OCI-LY7 (cell line): Measurements from ENCODE around the gene NMT1. TPM values are rescaled to one million over a fixed set of nuclear protein-coding genes. Genes with fewer than 3 reads are reported as not detected.

Experiments
- BruUV-seq: library from RNA; stranded (reverse); fragments of 400-500 nt; replicated peaks from 2 replicates; lab custom pipeline; 2021; lab: Mats Ljungman, UMichigan
- CTCF ChIA-PET: fragments of 300-600 bp; sonication (Branson Sonifier 250); formaldehyde crosslinking; loops from one replicate; lab custom pipeline; 2022; ENCODE audit warnings: antibody characterized with exemption; ENCODE audit not compliant: unreplicated experiment; lab: Charles Lee
- POLR2A ChIA-PET: fragments of 300-600 bp; sonication (Branson Sonifier 250); formaldehyde crosslinking; loops from one replicate; lab custom pipeline; 2022; ENCODE audit warnings: antibody characterized with exemption; lab: Charles Lee
- DNase-seq: peaks from one replicate; pipeline ENCODE4 v3.0.0-alpha.2; 2015; ENCODE audit warnings: low spot score
- H2AFZ ChIP-seq: fragments of 200-600 bp; sonication (generic), shearing (Covaris generic); 2 replicates; pipeline ENCODE4 v1.6.1; 2014; ENCODE audit warnings: mild to moderate bottlenecking, antibody characterized with exemption, low read length, moderate library complexity
- H3K27ac ChIP-seq: fragments of 200-600 bp; sonication (generic); 2 replicates; pipeline ENCODE4 v1.5.1; 2014; ENCODE audit warnings: mixed run types, low read depth, mild to moderate bottlenecking, moderate library complexity, low read length, inconsistent platforms; ENCODE audit not compliant: poor library complexity, severe bottlenecking
- H3K36me3 ChIP-seq: fragments of 200-600 bp; sonication (generic); 2 replicates; pipeline ENCODE4 v1.6.1; 2014; ENCODE audit warnings: mild to moderate bottlenecking, antibody characterized with exemption, low read length, moderate library complexity, mixed read lengths; ENCODE audit not compliant: insufficient read depth
- H3K4me1 ChIP-seq: fragments of 200-600 bp; sonication (generic); 2 replicates; pipeline ENCODE4 v1.5.1; 2014; ENCODE audit warnings: mild to moderate bottlenecking, low read length; ENCODE audit not compliant: insufficient read depth, poor library complexity, severe bottlenecking
- H3K4me2 ChIP-seq: fragments of 200-600 bp; sonication (generic); 2 replicates; pipeline ENCODE4 v1.6.1; 2014; ENCODE audit warnings: mild to moderate bottlenecking, low read length
- H3K4me3 ChIP-seq: fragments of 200-600 bp; sonication (generic); 2 replicates; pipeline ENCODE4 v1.5.1; 2014; ENCODE audit warnings: mild to moderate bottlenecking, low read depth, low read length; ENCODE audit not compliant: poor library complexity, severe bottlenecking
- H3K79me2 ChIP-seq: fragments of 200-600 bp; sonication (generic); 2 replicates; pipeline ENCODE4 v1.6.1; 2016; ENCODE audit warnings: low read depth, mild to moderate bottlenecking, low read length, moderate library complexity, mixed read lengths; ENCODE audit not compliant: insufficient read depth
- H3K9me2 ChIP-seq: fragments of 200-600 bp; sonication (generic); 2 replicates; pipeline ENCODE4 v1.6.1; 2016; ENCODE audit warnings: mild to moderate bottlenecking, low read length, mixed read lengths; ENCODE audit not compliant: insufficient read depth
- H3K9me3 ChIP-seq: fragments of 200-600 bp; sonication (generic); 2 replicates; pipeline ENCODE4 v1.6.1; 2014; ENCODE audit warnings: mild to moderate bottlenecking, mixed run types, low read length, mixed read lengths
- H4K20me1 ChIP-seq: fragments of 200-600 bp; sonication (generic); 2 replicates; pipeline ENCODE4 v1.6.1; 2014; ENCODE audit warnings: mild to moderate bottlenecking, antibody characterized with exemption, low read length, moderate library complexity, mixed read lengths; ENCODE audit not compliant: insufficient read depth
- EZH2phosphoT487 ChIP-seq: fragments of 200-600 bp; sonication (generic); IDR thresholded peaks from 2 replicates; pipeline ENCODE4 v1.6.1; 2018; ENCODE audit warnings: low read depth, borderline replicate concordance, mild to moderate bottlenecking, mixed run types, antibody characterized with exemption, low read length, moderate library complexity, mixed read lengths
- intact Hi-C: fragments of 100-400 bp; cut with micrococcal nuclease; formaldehyde crosslinking; loops from one replicate; pipeline ENCODE4 v1.10.0; 2022; ENCODE audit not compliant: unreplicated experiment
- total RNA-seq, 2 experiments: library from RNA; depleted of rRNA in 1 of 2; stranded (reverse); fragments of >200 nt in 1 of 2; shearing (Covaris generic) in 1 of 2; gene quantifications; 2 replicates each; pipeline ENCODE4 v1.2.3, GENCODE V29; 2014 to 2022
- TF ChIP-seq, protein P1 (sequence below): fragments of 200-600 bp; sonication (generic); conservative IDR thresholded peaks from 2 replicates; pipeline ENCODE4 v1.5.1; 2014; ENCODE audit warnings: mild to moderate bottlenecking, antibody characterized with exemption, low read length, moderate library complexity, mixed read lengths

Gene NMT1
- total RNA-seq, 2 experiments from 2014 or later: 82.3 to 134 TPM

DNA sequence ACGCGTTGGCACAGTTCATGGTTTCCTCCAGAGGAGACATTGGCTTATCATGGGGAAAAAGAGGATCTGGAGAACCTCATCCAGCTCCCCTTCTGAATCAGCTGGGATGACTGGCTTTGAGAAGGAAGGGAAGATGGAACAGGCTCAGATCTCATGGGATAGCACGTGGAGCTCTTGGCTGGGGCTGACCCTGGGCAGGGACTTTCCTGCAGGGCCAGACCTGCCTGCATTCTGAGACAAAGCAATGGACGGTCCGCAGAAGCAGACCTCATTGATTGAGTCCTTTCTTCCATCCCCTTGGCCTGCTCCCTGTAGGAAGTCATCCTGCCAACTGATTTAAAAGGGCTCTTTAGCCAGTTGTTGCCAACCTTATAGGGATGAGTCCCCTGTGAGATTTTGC, 45.0 kb downstream of the NMT1 start:
- H3K4me1 ChIP-seq: peaks cover under 1% of the 10 kb centered on the region

DNA sequence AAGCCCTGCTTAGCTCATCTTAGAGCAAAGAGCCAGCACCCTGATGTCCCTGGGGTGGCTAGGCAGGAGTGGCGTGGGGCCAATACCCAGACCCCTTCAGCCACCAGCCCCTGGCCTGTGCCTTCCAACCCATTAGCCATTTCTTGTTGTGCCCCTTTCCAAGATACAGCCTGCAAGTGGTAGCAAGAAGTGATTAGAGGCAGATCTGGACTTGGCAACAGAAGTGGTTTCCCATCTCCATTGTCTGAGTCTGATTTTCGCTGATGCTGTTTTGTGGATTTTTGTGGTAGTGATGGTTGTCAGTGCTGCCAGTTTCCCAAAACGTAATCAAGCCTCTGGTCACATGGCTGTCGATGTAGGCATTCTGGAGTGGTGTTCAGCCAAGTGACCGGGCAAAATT, 45.5 kb downstream of the NMT1 start:
- H3K9me2 ChIP-seq: no peaks in the 10 kb centered on the region
- no peaks in the 10 kb centered on the region for H4K20me1 ChIP-seq
- peaks cover 5% of the 10 kb centered on the region for H3K4me1 ChIP-seq
- H3K27ac ChIP-seq: no peak overlapping the region
- CTCF ChIA-PET: no interaction called here
- intact Hi-C loops: no loop called here
- H3K4me2 ChIP-seq: no peak overlapping the region
- POLR2A ChIA-PET: no interaction called here
- BruUV-seq: no TSS peak
- no peaks in the 10 kb centered on the region for H3K9me3 ChIP-seq
- H3K4me3 ChIP-seq: no peak overlapping the region
- peaks cover 77% of the 10 kb centered on the region for H3K36me3 ChIP-seq
- H2AFZ ChIP-seq: no peak overlapping the region
- no peak for TF ChIP-seq EZH2phosphoT487
- TF ChIP-seq, protein P1, sequence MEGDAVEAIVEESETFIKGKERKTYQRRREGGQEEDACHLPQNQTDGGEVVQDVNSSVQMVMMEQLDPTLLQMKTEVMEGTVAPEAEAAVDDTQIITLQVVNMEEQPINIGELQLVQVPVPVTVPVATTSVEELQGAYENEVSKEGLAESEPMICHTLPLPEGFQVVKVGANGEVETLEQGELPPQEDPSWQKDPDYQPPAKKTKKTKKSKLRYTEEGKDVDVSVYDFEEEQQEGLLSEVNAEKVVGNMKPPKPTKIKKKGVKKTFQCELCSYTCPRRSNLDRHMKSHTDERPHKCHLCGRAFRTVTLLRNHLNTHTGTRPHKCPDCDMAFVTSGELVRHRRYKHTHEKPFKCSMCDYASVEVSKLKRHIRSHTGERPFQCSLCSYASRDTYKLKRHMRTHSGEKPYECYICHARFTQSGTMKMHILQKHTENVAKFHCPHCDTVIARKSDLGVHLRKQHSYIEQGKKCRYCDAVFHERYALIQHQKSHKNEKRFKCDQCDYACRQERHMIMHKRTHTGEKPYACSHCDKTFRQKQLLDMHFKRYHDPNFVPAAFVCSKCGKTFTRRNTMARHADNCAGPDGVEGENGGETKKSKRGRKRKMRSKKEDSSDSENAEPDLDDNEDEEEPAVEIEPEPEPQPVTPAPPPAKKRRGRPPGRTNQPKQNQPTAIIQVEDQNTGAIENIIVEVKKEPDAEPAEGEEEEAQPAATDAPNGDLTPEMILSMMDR: no peak
- DNase-seq: no peak
- H3K79me2 ChIP-seq: no peaks in the 10 kb centered on the region

More for the DNA sequence above, 45.0 kb downstream of the NMT1 start:
- H2AFZ ChIP-seq: no peak overlapping the region
- no peak for DNase-seq
- H3K27ac ChIP-seq: no peak overlapping the region
- H3K4me2 ChIP-seq: no peak overlapping the region
- no peaks in the 10 kb centered on the region for H4K20me1 ChIP-seq
- H3K79me2 ChIP-seq: no peaks in the 10 kb centered on the region
- H3K36me3 ChIP-seq: peaks cover 81% of the 10 kb centered on the region
- no peak for TF ChIP-seq EZH2phosphoT487
- TF ChIP-seq, protein P1: no peak
- H3K4me3 ChIP-seq: no peak overlapping the region
- intact Hi-C loops: no loop called here
- POLR2A ChIA-PET: no interaction called here
- BruUV-seq: no TSS peak
- H3K9me2 ChIP-seq: no peaks in the 10 kb centered on the region
- CTCF ChIA-PET: no interaction called here
- H3K9me3 ChIP-seq: no peaks in the 10 kb centered on the region

DNA sequence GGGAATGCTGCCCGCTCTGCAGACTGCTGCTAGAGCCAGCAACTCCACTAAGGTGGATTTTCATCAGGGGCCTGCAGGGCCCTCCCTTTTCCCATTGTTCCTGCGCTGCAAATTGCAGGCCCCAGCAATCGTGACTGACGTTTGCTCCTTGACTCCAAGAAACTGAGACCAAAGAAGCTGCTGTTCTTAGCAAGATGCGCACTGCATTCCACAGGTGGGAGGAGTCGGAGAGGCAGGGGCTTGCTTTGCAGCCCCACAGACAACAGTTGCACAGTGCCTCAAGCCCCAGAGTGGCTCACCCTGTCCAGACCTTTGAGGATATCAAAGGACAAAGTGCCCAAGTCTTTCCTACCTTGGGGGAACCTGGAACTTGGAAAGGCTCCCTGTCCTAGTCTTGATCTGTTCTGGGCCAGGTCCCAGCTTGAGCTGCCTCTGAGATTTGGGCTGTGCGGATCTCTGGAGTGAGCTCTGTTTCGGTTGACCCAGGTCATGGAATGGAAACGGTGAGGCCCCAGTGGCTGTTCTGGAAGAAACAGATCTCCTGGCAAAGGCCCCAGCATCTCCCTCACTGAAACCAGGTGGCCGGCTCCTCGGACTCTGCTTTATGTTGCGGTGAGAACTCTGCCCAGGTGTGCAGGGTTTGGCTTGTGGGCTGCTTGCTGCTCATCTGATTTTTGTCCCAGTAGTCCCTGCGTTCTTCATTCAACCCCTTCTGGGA, 46.3 kb downstream of the NMT1 start:
- ChIA-PET CTCF (no interaction called here), POLR2A (no interaction called here)
- Histone ChIP-seq H3K27ac (no peak overlapping the region), H3K36me3 (peaks cover 68% of the 10 kb centered on the region), H3K9me3 (no peaks in the 10 kb centered on the region), H3K4me3 (no peak overlapping the region), H3K4me2 (no peak overlapping the region), H2AFZ (no peak overlapping the region), H4K20me1 (no peaks in the 10 kb centered on the region), H3K79me2 (no peaks in the 10 kb centered on the region), H3K4me1 (peaks cover 13% of the 10 kb centered on the region), H3K9me2 (no peaks in the 10 kb centered on the region)
- intact Hi-C loops: no loop called here
- no peak for TF ChIP-seq EZH2phosphoT487
- TF ChIP-seq, protein P1: no peak
- no TSS peak for BruUV-seq
- no peak for DNase-seq
